GM12874 (cell line): ENCODE data around the gene CCL25.

ENCODE experiments used
- CTCF ChIP-seq: IDR thresholded peaks from 2 replicates; pipeline ENCODE4 v1.5.1; 2011; ENCODE audit warnings: low read depth, mild to moderate bottlenecking, control low read depth, low read length, moderate library complexity; ENCODE audit not compliant: insufficient read depth

CCL25 gene

GRCh38 chr19:8038815-8039214 is 13.7 kb upstream of the CCL25 start:
- TF ChIP-seq CTCF, result no peak

GRCh38 chr19:8039231-8039630 is 13.3 kb upstream of the CCL25 start:
- no peak for TF ChIP-seq CTCF

GRCh38 chr19:8041531-8041931 is 11.0 kb upstream of the CCL25 start:
- TF ChIP-seq CTCF, result no peak

GRCh38 chr19:8042900-8043299 is 9.7 kb upstream of the CCL25 start:
- no peak for TF ChIP-seq CTCF

- TF ChIP-seq CTCF, result no peak
These were observed 8.5 kb upstream of the CCL25 start for GRCh38 chr19:8044018-8044417.

- TF ChIP-seq CTCF, result no peak
These were observed 6.5 kb upstream of the CCL25 start for GRCh38 chr19:8045872-8046568.

- TF ChIP-seq CTCF, result no peak
These were observed 5.9 kb upstream of the CCL25 start for GRCh38 chr19:8046569-8047165.
